SK-N-SH (cell line): ENCODE results near the gene TBL3. TPM values are rescaled to one million over a fixed set of nuclear protein-coding genes. Genes with fewer than 3 reads are reported as not detected.
A peak's percentile ranks its signal among the peaks of the same experiment; 100 is the strongest.

Experiments
- CTCF ChIA-PET: fragments of 300-600, 350-600 bp; formaldehyde crosslinking; extraction: SDS; loops from one replicate; lab custom pipeline; 2021; lab: Yijun Ruan, JAX
- POLR2A ChIA-PET: fragments of 350-600 bp; sonication (Branson Sonifier 250); formaldehyde crosslinking; extraction: SDS; loops from one replicate; lab custom pipeline; 2020; ENCODE audit warnings: antibody characterized with exemption, inconsistent platforms; lab: Yijun Ruan, JAX
- DNase-seq: peaks from one replicate; pipeline ENCODE4 v3.0.0; 2012
- H2AFZ ChIP-seq: fragments of 200-600 bp; sonication (generic); 2 replicates; pipeline ENCODE4 v1.8.1; 2016; ENCODE audit warnings: antibody characterized with exemption, mild to moderate bottlenecking, low read depth
- H3F3A ChIP-seq: fragments of 200-600 bp; sonication (generic); replicated peaks from 2 replicates; pipeline ENCODE3; 2016; ENCODE audit warnings: antibody characterized with exemption, mild to moderate bottlenecking; ENCODE audit not compliant: insufficient read depth
- H3K27ac ChIP-seq, 2 experiments: fragments of 200-500 bp in 1 of 2; fragments of 200-600 bp in 1 of 2; sonication (Bioruptor generic) in 1 of 2; sonication (generic), shearing (Covaris generic) in 1 of 2; 2 replicates each; pipeline versions ENCODE4 v1.5.1 to v1.6.1; 2014 to 2016; ENCODE audit warnings: low read depth in 2 of 2, inconsistent platforms in 1 of 2, low read length in 1 of 2, mild to moderate bottlenecking in 1 of 2, mixed read lengths in 1 of 2
- H3K27me3 ChIP-seq: fragments of 200-600 bp; sonication (generic), shearing (Covaris generic); 2 replicates; pipeline ENCODE4 v1.6.1; 2016; ENCODE audit warnings: mixed run types; ENCODE audit not compliant: insufficient read depth
- H3K36me3 ChIP-seq, 2 experiments: fragments of 200-500 bp in 1 of 2; fragments of 200-600 bp in 1 of 2; sonication (Bioruptor generic) in 1 of 2; sonication (generic) in 1 of 2; replicated peaks in 1 of 2; 2 replicates each; pipeline versions ENCODE3 to v1.5.1; 2014 to 2016; ENCODE audit warnings: low read length in 1 of 2, mild to moderate bottlenecking in 1 of 2; ENCODE audit not compliant: insufficient read depth in 2 of 2, control insufficient read depth in 1 of 2
- H3K4me1 ChIP-seq, 2 experiments: fragments of 200-500 bp in 1 of 2; fragments of 200-600 bp in 1 of 2; sonication (Bioruptor generic) in 1 of 2; sonication (generic), shearing (Covaris generic) in 1 of 2; 2 replicates each; pipeline versions ENCODE4 v1.5.1 to v1.6.1; 2014 to 2016; ENCODE audit warnings: low read depth in 1 of 2, low read length in 1 of 2, mixed run types in 1 of 2; ENCODE audit not compliant: insufficient read depth in 2 of 2, control insufficient read depth in 1 of 2
- H3K4me2 ChIP-seq: fragments of 200-600 bp; sonication (generic), shearing (Covaris generic); 2 replicates; pipeline ENCODE4 v1.6.1; 2017; ENCODE audit warnings: mixed run types
- H3K4me3 ChIP-seq, 2 experiments: fragments of 200-500 bp in 1 of 2; fragments of 200-600 bp in 1 of 2; sonication (Bioruptor generic) in 1 of 2; sonication (generic), shearing (Covaris generic) in 1 of 2; 2 replicates each; pipeline versions ENCODE4 v1.5.1 to v1.8.1; 2014 to 2016; ENCODE audit warnings: low read depth in 2 of 2, inconsistent platforms in 1 of 2, low read length in 1 of 2, mild to moderate bottlenecking in 1 of 2, mixed read lengths in 1 of 2, moderate library complexity in 1 of 2
- H3K79me2 ChIP-seq: fragments of 200-600 bp; sonication (generic); 2 replicates; pipeline ENCODE4 v1.8.1; 2017; ENCODE audit warnings: mild to moderate bottlenecking; ENCODE audit not compliant: insufficient read depth
- H3K9ac ChIP-seq: fragments of 200-600 bp; sonication (generic); 2 replicates; pipeline ENCODE4 v1.6.1; 2017; ENCODE audit warnings: mixed run types
- H3K9me2 ChIP-seq: fragments of 200-600 bp; sonication (generic); 2 replicates; pipeline ENCODE4 v1.6.1; 2017; ENCODE audit warnings: mixed run types
- H3K9me3 ChIP-seq: fragments of 200-600 bp; sonication (generic); 2 replicates; pipeline ENCODE4 v1.6.1; 2017; ENCODE audit warnings: mixed run types, mild to moderate bottlenecking, moderate library complexity
- H4K20me1 ChIP-seq: fragments of 200-600 bp; sonication (generic); 2 replicates; pipeline ENCODE4 v1.6.1; 2017; ENCODE audit warnings: mild to moderate bottlenecking, mixed run types; ENCODE audit not compliant: insufficient read depth
- CHD2 ChIP-seq: fragments of 150-350 bp; IDR thresholded peaks from 2 replicates; pipeline ENCODE4 v1.6.1; 2018; ENCODE audit warnings: low read length; ENCODE audit not compliant: partially characterized antibody
- FOXJ3 ChIP-seq: sonication (generic); formaldehyde crosslinking; IDR thresholded peaks from 2 replicates; pipeline ENCODE4 v1.5.1; 2020; ENCODE audit warnings: mild to moderate bottlenecking, missing genetic modification reagents
- GATA2 ChIP-seq: sonication (generic); formaldehyde crosslinking; IDR thresholded peaks from 2 replicates; pipeline ENCODE4 v1.5.0; 2020; ENCODE audit warnings: mild to moderate bottlenecking, missing genetic modification reagents
- MXI1 ChIP-seq: IDR thresholded peaks from 2 replicates; pipeline ENCODE4 v1.6.1; 2012; ENCODE audit warnings: mild to moderate bottlenecking, low read depth, low read length, improper control_type of control experiment
- NFIC ChIP-seq: IDR thresholded peaks from 2 replicates; pipeline ENCODE4 v1.4.0; 2012; ENCODE audit warnings: borderline replicate concordance
- NRF1 ChIP-seq: IDR thresholded peaks from 2 replicates; pipeline ENCODE4 v1.6.1; 2012; ENCODE audit warnings: low read depth, mild to moderate bottlenecking, low read length
- POLR2AphosphoS5 ChIP-seq: IDR thresholded peaks from 2 replicates; pipeline ENCODE4 v1.6.1; 2012; ENCODE audit warnings: low read depth, low read length
- RCOR1 ChIP-seq: fragments of 150-350 bp; IDR thresholded peaks from 2 replicates; pipeline ENCODE4 v1.6.1; 2017; ENCODE audit warnings: antibody characterized with exemption, low read length
- SIN3A ChIP-seq: IDR thresholded peaks from 2 replicates; pipeline ENCODE4 v1.6.1; 2012; ENCODE audit warnings: low read depth, mild to moderate bottlenecking, low read length, moderate library complexity, borderline replicate concordance
- SMC3 ChIP-seq: IDR thresholded peaks from 2 replicates; pipeline ENCODE4 v1.6.1; 2012; ENCODE audit warnings: low read depth, low read length, improper control_type of control experiment
- TAF1 ChIP-seq: IDR thresholded peaks from 2 replicates; pipeline ENCODE4 v1.6.1; 2012; ENCODE audit warnings: low read depth, mild to moderate bottlenecking, low read length, moderate library complexity, borderline replicate concordance
- TEAD4 ChIP-seq: IDR thresholded peaks from 2 replicates; pipeline ENCODE4 v1.4.0; 2012; ENCODE audit warnings: mild to moderate bottlenecking, borderline replicate concordance; ENCODE audit not compliant: insufficient read depth
- YY1 ChIP-seq: IDR thresholded peaks from 2 replicates; pipeline ENCODE4 v1.4.0; 2012; ENCODE audit warnings: low read depth, mild to moderate bottlenecking
- WGBS: methylation state at CpG from one replicate; pipeline ENCODE4 v1.1.6; 2017; ENCODE audit warnings: low lambda C conversion rate; 5-methylcytosine and 5-hydroxymethylcytosine counted together
- polyA plus RNA-seq, 3 experiments: library from polyadenylated mRNA; depleted of rRNA; stranded (reverse); fragments of >200 nt; gene quantifications; 2 replicates each; pipeline ENCODE4 v1.2.3, GENCODE V29; 2012
- TF ChIP-seq, protein P1 (sequence below): IDR thresholded peaks from 2 replicates; pipeline ENCODE4 v1.4.0; 2012; ENCODE audit warnings: low read depth, borderline replicate concordance
- TF ChIP-seq, protein P2 (sequence below): IDR thresholded peaks from 2 replicates; pipeline ENCODE4 v1.6.1; 2012; ENCODE audit warnings: mild to moderate bottlenecking, low read depth, low read length, moderate library complexity
- TF ChIP-seq, protein P3 (sequence below): IDR thresholded peaks from 2 replicates; pipeline ENCODE4 v1.4.0; 2012; ENCODE audit warnings: low read depth, borderline replicate concordance

The TBL3 gene
- polyA plus RNA-seq, 1 of the 3 experiments (the other 2 are of a cell fraction) = 37.1 TPM

DNA sequence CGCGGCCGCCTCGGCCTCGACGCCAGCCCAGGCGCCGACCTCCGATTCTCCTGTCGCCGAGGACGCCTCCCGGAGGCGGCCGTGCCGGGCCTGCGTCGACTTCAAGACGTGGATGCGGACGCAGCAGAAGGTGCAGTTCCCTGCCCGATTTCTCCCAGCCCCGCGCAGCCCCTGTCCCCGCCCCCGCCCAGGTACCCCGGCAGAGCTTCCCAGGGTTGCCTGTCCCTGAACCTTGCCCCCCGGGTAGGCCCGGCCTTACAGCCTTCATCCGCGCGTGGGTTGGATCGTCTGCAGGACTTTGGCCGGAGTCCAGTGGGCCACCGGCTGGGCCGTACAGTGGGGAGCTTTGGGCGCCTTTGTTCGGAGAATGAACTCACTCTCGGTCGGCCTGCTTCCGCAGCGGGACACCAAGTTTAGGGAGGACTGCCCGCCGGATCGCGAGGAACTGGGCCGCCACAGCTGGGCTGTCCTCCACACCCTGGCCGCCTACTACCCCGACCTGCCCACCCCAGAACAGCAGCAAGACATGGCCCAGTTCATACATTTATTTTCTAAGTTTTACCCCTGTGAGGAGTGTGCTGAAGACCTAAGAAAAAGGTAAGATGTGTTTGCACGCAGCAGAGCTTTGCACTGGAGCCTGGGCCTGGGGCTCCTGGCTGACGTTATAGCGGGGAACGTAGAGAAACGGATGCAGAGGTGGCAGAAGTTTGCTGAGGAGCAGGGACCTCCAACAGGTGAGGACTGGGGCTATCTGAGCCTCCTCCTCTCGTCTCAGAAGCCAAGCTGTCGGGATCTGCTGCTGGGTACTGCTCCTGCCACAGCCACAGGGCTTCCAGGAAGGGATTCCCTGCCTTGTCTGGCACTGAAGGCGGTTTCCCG, 12.7 kb downstream of the TBL3 start:
- ChIA-PET CTCF (interaction anchor here (0.6 to 12.9 kb wide), 6 partner anchors 13 to 1090 kb away, joined by 3 to 108 read pairs (median 5); partner anchors contain the start of gene TBL3), POLR2A (interaction anchor here (0.6 to 1.8 kb wide), 5 partner anchors 11 to 171 kb away, joined by 3 to 9 read pairs (median 5); partner anchors contain the start of genes RPS2, TBL3 and TRAF7)
- Histone ChIP-seq H2AFZ (no peak overlapping the region), H3K27me3 (no peaks in the 10 kb centered on the region), H3K36me3 (peaks cover 5 to 13% of the 10 kb centered on the region in 2 experiments), H3K9me3 (no peaks in the 10 kb centered on the region), H3K4me2 (peak overlapping the region; percentile 99)
- 51% methylated on average over 9 of the region's 58 CpGs for WGBS
- DNase-seq = no peak
- no peak for TF ChIP-seq GATA2 (CRISPR knock-in tag)
- TF ChIP-seq TAF1 = no peak
- no peak for TF ChIP-seq MXI1
- TF ChIP-seq SIN3A = no peak
- TF ChIP-seq FOXJ3 = no peak
- no peak for TF ChIP-seq CHD2
- no peak; the same call in 1 of the 2 replicates for TF ChIP-seq YY1
- no peak; the same call in 1 of the 2 replicates for TF ChIP-seq NFIC
- no peak for TF ChIP-seq SMC3
- TF ChIP-seq, protein P1, sequence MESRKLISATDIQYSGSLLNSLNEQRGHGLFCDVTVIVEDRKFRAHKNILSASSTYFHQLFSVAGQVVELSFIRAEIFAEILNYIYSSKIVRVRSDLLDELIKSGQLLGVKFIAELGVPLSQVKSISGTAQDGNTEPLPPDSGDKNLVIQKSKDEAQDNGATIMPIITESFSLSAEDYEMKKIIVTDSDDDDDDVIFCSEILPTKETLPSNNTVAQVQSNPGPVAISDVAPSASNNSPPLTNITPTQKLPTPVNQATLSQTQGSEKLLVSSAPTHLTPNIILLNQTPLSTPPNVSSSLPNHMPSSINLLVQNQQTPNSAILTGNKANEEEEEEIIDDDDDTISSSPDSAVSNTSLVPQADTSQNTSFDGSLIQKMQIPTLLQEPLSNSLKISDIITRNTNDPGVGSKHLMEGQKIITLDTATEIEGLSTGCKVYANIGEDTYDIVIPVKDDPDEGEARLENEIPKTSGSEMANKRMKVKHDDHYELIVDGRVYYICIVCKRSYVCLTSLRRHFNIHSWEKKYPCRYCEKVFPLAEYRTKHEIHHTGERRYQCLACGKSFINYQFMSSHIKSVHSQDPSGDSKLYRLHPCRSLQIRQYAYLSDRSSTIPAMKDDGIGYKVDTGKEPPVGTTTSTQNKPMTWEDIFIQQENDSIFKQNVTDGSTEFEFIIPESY = no peak
- TF ChIP-seq POLR2AphosphoS5 = no peak
- TF ChIP-seq TEAD4 = no peak
- TF ChIP-seq, protein P2, sequence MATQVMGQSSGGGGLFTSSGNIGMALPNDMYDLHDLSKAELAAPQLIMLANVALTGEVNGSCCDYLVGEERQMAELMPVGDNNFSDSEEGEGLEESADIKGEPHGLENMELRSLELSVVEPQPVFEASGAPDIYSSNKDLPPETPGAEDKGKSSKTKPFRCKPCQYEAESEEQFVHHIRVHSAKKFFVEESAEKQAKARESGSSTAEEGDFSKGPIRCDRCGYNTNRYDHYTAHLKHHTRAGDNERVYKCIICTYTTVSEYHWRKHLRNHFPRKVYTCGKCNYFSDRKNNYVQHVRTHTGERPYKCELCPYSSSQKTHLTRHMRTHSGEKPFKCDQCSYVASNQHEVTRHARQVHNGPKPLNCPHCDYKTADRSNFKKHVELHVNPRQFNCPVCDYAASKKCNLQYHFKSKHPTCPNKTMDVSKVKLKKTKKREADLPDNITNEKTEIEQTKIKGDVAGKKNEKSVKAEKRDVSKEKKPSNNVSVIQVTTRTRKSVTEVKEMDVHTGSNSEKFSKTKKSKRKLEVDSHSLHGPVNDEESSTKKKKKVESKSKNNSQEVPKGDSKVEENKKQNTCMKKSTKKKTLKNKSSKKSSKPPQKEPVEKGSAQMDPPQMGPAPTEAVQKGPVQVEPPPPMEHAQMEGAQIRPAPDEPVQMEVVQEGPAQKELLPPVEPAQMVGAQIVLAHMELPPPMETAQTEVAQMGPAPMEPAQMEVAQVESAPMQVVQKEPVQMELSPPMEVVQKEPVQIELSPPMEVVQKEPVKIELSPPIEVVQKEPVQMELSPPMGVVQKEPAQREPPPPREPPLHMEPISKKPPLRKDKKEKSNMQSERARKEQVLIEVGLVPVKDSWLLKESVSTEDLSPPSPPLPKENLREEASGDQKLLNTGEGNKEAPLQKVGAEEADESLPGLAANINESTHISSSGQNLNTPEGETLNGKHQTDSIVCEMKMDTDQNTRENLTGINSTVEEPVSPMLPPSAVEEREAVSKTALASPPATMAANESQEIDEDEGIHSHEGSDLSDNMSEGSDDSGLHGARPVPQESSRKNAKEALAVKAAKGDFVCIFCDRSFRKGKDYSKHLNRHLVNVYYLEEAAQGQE = no peak
- no peak for TF ChIP-seq NRF1
- TF ChIP-seq RCOR1 = no peak
- TF ChIP-seq, protein P3, sequence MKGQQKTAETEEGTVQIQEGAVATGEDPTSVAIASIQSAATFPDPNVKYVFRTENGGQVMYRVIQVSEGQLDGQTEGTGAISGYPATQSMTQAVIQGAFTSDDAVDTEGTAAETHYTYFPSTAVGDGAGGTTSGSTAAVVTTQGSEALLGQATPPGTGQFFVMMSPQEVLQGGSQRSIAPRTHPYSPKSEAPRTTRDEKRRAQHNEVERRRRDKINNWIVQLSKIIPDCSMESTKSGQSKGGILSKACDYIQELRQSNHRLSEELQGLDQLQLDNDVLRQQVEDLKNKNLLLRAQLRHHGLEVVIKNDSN = no peak
- TF ChIP-seq, all 33 proteins: peak for 0
- peak overlapping the region; percentile 85 for H3K9ac ChIP-seq
- peaks cover 8 to 29% of the 10 kb centered on the region in 2 experiments; a peak in 2 of 4 replicates for H3K4me1 ChIP-seq
- H3K79me2 ChIP-seq = peaks cover 19% of the 10 kb centered on the region; the same call in 1 of the 2 replicates
- H3F3A ChIP-seq = peaks cover 15% of the 10 kb centered on the region
- H4K20me1 ChIP-seq = no peaks in the 10 kb centered on the region
- H3K27ac ChIP-seq = peak overlapping the region; percentile 39 to 95
- peak overlapping the region; percentile 77 to 80 for H3K4me3 ChIP-seq
- H3K9me2 ChIP-seq = no peaks in the 10 kb centered on the region
